Stimulated activated CD8-positive, alpha-beta memory T cell treated with anti-CD3 and anti-CD28 coated beads, Interleukin-15, amount 100 ng/mL, for 4 hours (primary cell): ENCODE measurements around the gene POU2F3.
"Not testable (repeated sequence)": the region's sequence is repeated elsewhere in the genome, so short reads cannot be mapped to it uniquely, and the experiment has no call there.

Source experiments
- DNase-seq, 2 donors: peaks; one replicate each; pipeline ENCODE4 v3.0.0-alpha.2; 2020; ENCODE audit warnings: low read depth in 2 of 2

POU2F3 gene

GRCh38 chr11:120253377-120253776 lies 13.4 kb downstream of the POU2F3 start:
- DNase-seq: not testable (repeated sequence)

GRCh38 chr11:120254788-120255518 lies 15.0 kb downstream of the POU2F3 start:
- DNase-seq: no peak

- no peak for DNase-seq
Measured at GRCh38 chr11:120255519-120255866, 15.6 kb downstream of the POU2F3 start.

- DNase-seq: no peak
Measured at GRCh38 chr11:120256178-120256577, 16.2 kb downstream of the POU2F3 start.

- DNase-seq: no peak
Measured at GRCh38 chr11:120256779-120257178, 16.8 kb downstream of the POU2F3 start.

GRCh38 chr11:120257346-120257745 lies 17.4 kb downstream of the POU2F3 start:
- DNase-seq: no peak

GRCh38 chr11:120258661-120259060 lies 18.7 kb downstream of the POU2F3 start:
- no peak for DNase-seq

GRCh38 chr11:120259241-120259640 lies 19.3 kb downstream of the POU2F3 start:
- no peak for DNase-seq

- no peak for DNase-seq
Measured at GRCh38 chr11:120259988-120260565, 20.1 kb downstream of the POU2F3 start.

GRCh38 chr11:120260616-120261015 lies 20.7 kb downstream of the POU2F3 start:
- DNase-seq: no peak

GRCh38 chr11:120261321-120261720 lies 21.4 kb downstream of the POU2F3 start:
- no peak for DNase-seq

- no peak for DNase-seq
Measured at GRCh38 chr11:120261931-120262330, 22.0 kb downstream of the POU2F3 start.

- no peak for DNase-seq
Measured at GRCh38 chr11:120267319-120267718, 27.4 kb downstream of the POU2F3 start.

GRCh38 chr11:120268686-120269085 lies 28.7 kb downstream of the POU2F3 start:
- no peak for DNase-seq

- no peak for DNase-seq
Measured at GRCh38 chr11:120270386-120270785, 30.4 kb downstream of the POU2F3 start.

- DNase-seq: no peak
Measured at GRCh38 chr11:120271672-120272071, 31.7 kb downstream of the POU2F3 start.

GRCh38 chr11:120272303-120272702 lies 32.4 kb downstream of the POU2F3 start:
- no peak for DNase-seq

- DNase-seq: no peak
Measured at GRCh38 chr11:120273432-120273831, 33.5 kb downstream of the POU2F3 start.

GRCh38 chr11:120273956-120274355 lies 34.0 kb downstream of the POU2F3 start:
- not testable (repeated sequence) for DNase-seq

- no peak for DNase-seq
Measured at GRCh38 chr11:120279502-120279901, 39.6 kb downstream of the POU2F3 start.

GRCh38 chr11:120280600-120281051 lies 40.7 kb downstream of the POU2F3 start:
- DNase-seq: no peak

GRCh38 chr11:120281143-120281795 lies 41.3 kb downstream of the POU2F3 start:
- DNase-seq: no peak

- DNase-seq: no peak
Measured at GRCh38 chr11:120283124-120283523, 43.2 kb downstream of the POU2F3 start.
